Renal cortex interstitium (tissue), 15 donors: ENCODE data around the gene CSRNP3. TPM values are rescaled to one million over a fixed set of nuclear protein-coding genes. Genes with fewer than 3 reads are reported as not detected.

Source experiments
- DNase-seq, 11 donors: peaks; one replicate each; pipeline ENCODE4 v3.0.0-alpha.2; 2013; ENCODE audit warnings: low read depth in 9 of 11, low spot score in 4 of 11; ENCODE audit errors: extremely low read depth in 1 of 11
- long read RNA-seq, 16 experiments: transcript quantifications; one replicate each; lab custom pipeline, GENCODE V29; 2026
- polyA plus RNA-seq, 3 donors: library from polyadenylated mRNA; unstranded; fragments of 120-200 nt; gene quantifications; one replicate each; pipeline ENCODE4 v1.2.1, GENCODE V29; 2013; ENCODE audit not compliant: insufficient read length in 3 of 3

CSRNP3 gene, protein sequence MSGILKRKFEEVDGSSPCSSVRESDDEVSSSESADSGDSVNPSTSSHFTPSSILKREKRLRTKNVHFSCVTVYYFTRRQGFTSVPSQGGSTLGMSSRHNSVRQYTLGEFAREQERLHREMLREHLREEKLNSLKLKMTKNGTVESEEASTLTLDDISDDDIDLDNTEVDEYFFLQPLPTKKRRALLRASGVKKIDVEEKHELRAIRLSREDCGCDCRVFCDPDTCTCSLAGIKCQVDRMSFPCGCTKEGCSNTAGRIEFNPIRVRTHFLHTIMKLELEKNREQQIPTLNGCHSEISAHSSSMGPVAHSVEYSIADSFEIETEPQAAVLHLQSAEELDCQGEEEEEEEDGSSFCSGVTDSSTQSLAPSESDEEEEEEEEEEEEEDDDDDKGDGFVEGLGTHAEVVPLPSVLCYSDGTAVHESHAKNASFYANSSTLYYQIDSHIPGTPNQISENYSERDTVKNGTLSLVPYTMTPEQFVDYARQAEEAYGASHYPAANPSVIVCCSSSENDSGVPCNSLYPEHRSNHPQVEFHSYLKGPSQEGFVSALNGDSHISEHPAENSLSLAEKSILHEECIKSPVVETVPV
- 10 to 100 TPM in 1 of 3 donors, 1 to 10 TPM in 2; 9.5 to 10.5 (median 9.9) TPM for polyA plus RNA-seq
- long read RNA-seq, donor 1, partial matches to known transcripts = 0 of 1 reads
- long read RNA-seq, donor 1, other reads (novel, unspliced or antisense) = 0 of 1 reads
- long read RNA-seq, donor 2 = 0 reads
- long read RNA-seq, donor 3, partial matches to known transcripts = 0 of 3 reads
- long read RNA-seq, donor 3, other reads (novel, unspliced or antisense) = 0 of 3 reads
- long read RNA-seq, donor 4, partial matches to known transcripts = 0 of 1 reads
- long read RNA-seq, donor 4, other reads (novel, unspliced or antisense) = 0 of 1 reads
- long read RNA-seq, donor 5 = 0 reads
- long read RNA-seq, donor 6, partial matches to known transcripts = 0 of 2 reads
- long read RNA-seq, donor 6, other reads (novel, unspliced or antisense) = 0 of 2 reads
- long read RNA-seq, donor 7, partial matches to known transcripts = 0 of 2 reads
- long read RNA-seq, donor 7, other reads (novel, unspliced or antisense) = 0 of 2 reads
- long read RNA-seq, donor 8, partial matches to known transcripts = 0 of 1 reads
- long read RNA-seq, donor 8, other reads (novel, unspliced or antisense) = 0 of 1 reads
- long read RNA-seq, donor 9 = 0 reads
- long read RNA-seq, donor 10, partial matches to known transcripts = 0 of 1 reads
- long read RNA-seq, donor 10, other reads (novel, unspliced or antisense) = 0 of 1 reads
- long read RNA-seq, donor 11, partial matches to known transcripts = 0 of 1 reads
- long read RNA-seq, donor 11, other reads (novel, unspliced or antisense) = 0 of 1 reads
- long read RNA-seq, donor 12, partial matches to known transcripts = 0 of 1 reads
- long read RNA-seq, donor 12, other reads (novel, unspliced or antisense) = 0 of 1 reads
- long read RNA-seq, donor 13, partial matches to known transcripts = 0 of 6 reads
- long read RNA-seq, donor 13, other reads (novel, unspliced or antisense) = 0 of 6 reads
- long read RNA-seq, donor 14, partial matches to known transcripts = 0 of 2 reads
- long read RNA-seq, donor 14, other reads (novel, unspliced or antisense) = 0 of 2 reads
- long read RNA-seq, donor 15, partial matches to known transcripts = 0 of 2 reads
- long read RNA-seq, donor 15, other reads (novel, unspliced or antisense) = 0 of 2 reads
- long read RNA-seq, donor 16, partial matches to known transcripts = 0 of 4 reads
- long read RNA-seq, donor 16, other reads (novel, unspliced or antisense) = 0 of 4 reads

DNA sequence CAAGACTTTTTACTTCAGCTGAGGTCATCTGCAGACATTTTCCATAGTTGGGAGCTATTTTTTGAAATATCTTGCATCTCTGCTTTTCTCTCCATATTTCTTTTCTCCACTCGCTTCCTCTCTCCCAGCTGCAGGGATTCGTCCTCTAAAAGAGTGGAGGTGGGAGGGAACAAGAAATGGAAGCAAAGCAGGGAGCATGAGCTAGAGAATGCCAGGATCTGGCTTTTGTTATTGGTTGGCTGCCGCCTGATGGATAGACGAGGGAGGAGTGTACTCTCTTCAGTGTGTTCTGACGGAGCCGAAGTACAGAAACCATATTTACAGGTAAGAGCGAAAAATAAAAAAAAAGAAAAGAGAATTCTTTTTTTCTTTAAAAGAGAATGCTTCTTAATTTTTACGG, at the start of gene CSRNP3:
TSS of gene CSRNP3 (plus strand) at position 282 of the 400 bp plus-strand sequence. CDS start 125,368 bp downstream, outside the sequence.
- peak; percentile 63 to 92 (median 77) for DNase-seq

DNA sequence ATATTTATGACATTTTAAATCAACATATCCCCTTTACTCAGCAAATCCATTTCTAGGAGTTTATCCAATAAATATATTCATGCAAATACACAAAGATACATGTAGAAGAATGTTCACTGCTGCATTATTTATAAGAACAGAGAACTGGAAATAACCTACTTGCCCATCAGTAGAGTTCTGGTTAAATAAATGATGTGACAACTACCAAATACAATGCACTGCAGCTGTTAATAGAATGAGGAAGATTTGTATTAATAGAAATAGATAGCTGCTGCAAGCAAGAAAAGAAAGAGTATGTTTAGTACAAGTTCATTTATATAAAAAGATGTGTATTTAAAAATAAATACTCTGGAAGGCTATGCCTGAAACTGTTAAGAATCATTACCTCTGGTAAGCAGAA, 49.3 kb upstream of the CSRNP3 start:
- DNase-seq = no peak

DNA sequence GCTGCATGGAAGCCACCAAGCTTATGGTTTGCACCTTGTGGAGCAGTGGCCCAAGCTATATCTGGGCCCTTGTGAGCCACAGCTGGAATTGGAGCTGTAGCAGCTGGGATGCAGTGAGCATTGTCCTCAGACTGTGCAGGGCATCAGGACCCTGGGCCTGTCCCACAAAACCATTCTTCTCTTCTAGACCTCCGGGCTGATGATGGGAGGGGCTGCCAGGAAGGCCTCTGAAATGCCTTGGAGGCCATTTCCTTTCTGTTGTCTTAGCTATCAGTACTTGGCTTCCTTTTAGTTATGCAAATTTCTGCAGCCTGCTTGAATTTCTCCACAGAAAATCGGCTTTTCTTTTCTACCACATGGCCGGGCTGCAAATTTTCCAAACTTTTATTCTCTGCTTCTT, 46.4 kb upstream of the CSRNP3 start:
- no peak for DNase-seq

DNA sequence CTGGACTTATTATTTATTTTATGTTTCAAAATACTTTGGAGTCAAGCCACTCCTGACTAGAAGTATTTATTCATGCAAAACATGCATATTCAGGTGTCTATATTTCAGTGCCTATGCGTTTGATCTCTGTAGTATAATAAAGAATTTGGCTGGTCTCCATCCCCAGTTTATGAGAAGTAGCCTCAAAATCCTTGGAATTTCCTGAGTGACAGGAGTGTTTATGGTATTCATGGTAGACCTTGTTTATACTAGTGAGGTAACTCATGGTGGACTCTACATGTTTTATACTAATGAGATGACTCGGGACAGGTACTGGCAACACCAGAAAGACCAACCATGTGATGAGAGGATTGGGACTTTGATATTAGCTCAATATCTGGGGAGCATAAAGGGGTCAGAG, 43.9 kb upstream of the CSRNP3 start:
- DNase-seq = no peak

DNA sequence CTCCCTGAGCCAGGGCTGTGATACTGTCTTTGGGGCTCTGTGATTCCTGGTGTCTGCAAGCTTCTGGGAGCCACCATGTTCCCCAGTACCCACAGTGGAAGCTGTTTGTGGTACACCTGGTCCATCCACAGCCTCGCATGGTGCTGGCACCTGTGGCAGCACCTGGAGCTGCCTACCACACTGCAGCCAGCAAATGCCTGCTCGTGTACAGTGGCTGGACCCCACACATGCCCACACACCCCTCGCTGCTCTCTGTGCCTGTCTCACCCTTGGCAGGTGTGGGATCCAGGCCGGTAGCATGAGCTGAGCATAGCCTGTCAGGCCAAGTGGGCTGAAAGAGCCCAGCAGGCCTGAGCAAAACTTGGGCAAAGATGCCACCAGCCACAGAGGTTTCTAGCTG, 41.8 kb upstream of the CSRNP3 start:
- DNase-seq = no peak

DNA sequence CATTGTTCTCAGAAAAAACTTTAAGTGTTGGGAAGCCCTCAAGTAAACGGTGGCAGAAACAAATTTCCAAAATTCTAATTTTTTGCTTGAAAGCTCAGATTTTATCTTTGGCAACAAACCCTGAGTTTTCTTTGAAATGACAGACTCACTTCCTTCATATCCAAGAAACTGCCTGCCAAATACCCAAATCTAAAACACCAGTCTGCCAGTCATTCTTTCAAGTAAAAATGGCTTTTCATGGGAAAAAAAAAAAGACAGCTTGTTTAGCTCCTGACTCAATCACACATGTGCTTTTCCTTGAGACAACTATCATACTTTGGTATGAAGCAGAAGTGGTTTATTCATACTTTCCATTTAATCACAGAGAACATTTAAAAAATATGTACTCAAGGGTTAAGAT, 40.6 kb upstream of the CSRNP3 start:
- DNase-seq = no peak

DNA sequence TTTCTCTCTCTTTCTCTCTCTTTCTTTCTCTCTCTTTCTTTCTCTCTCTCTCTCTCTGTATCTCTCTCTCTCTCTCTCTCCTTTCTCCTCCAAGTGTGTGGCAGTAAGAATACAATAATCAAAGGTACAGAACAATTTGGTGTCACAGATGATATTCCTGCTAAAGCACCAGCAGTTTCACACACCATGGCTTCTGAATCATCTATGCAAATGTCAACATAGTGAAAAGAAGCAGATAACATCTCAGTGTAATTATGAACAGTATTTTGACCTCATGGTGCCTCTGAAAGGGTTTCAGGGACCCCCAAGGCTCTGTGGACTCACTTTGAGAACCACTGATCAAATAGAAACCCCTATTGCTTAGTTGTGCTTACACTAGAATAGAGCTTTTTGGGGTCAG, 38.5 kb upstream of the CSRNP3 start:
- DNase-seq = no peak

DNA sequence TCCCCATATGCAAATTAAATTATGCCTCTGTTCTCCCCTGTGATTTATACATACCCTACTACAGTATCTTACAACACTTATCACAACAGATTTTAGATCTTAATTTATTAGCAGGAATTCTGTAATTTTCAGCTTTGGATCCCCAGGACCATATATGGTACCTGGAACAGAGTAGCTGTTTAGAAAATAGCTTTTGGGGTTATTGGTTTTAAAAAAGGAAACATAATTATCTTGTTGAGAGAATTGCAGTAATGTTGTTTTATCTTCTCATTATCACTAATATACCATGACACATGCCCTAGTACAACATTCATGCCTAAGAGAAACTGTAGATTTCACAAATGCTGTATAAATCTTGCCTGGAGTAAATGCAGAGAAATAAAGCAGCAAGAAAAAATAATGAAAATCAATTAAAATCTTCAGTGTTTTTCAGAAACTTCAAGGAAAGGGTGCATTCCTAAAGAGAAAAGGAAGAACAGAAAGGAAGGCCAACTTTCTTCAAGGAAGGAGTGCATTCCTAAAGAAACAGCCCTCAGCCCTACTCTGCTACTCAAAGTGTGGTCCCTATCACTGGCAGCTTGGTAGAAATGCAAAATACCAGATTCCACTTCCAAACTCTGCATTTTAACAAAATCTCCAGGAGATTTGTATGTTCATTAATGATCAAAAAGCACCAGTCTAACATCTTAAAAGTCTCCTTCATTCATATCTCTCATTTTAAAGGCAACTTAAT, 37.1 kb upstream of the CSRNP3 start:
- DNase-seq = no peak

DNA sequence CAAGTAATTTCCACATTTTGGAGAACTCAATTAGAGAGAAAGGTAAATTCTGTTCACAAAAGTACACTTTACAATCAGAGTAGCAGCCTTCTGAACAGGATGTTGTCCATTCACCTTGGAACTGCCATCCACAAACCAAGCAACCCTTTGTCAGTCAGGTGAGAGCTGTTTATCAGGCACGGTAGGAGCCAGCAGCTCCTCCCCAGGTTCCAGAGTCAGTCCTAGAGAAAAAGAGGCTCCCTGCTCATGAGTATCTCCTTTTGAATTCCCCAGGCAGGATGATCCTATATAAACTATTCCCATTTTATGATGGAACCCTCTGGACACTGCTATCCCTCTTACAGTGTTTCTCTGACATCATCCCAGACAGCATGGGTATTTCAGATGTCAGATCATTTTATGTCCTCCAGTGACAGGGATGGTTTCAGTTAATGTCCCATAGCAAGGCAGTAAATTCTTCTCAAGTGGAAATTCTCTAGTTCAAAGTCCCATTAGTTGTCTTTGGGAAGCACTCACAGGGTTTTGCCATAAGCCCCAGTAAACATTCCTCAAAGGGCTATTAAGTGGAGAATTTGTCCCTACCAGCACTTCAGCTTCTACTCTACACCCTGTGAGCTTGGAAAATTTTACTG, 34.5 kb upstream of the CSRNP3 start:
- peak in 7 of 11 donors; percentile 39 to 82 (median 50) for DNase-seq

DNA sequence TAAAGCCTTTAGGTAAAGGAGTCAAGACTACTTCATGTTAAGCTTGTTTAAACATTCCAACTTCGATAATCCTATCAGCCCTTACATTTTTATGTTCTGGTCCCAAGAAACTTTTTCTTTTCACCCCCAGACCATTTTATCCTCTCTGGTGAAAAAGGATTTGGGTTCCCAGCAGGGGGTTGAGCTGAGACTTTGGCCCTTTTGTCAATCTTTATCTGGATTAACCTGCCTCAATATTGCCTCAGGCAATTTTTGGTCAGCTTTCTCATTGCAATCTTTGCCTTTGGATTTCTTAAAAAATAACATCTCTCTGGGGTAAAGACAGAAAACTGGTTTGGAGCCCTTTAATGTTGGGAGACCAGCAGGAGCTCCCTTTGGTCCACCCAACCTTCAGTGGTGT, 33.9 kb upstream of the CSRNP3 start:
- DNase-seq = no peak

DNA sequence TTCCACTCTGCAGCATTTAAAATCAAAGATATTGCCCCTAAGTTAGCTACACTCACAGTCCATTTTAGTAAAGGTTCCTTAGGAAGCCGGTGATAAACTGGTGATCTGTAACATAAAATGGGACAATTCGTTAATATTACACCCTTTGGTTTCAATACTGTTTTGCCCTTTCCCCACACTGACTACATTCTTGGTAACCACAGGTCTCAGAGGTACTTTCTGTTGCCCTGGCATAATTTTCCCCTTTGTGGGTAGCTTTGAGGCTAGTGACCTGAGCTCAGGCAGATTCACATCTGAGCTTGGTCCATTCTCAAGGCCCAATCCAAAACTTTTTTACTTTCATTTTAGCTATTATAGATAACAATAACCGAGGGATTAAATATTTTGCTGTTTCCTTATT, 32.9 kb upstream of the CSRNP3 start:
- no peak for DNase-seq

DNA sequence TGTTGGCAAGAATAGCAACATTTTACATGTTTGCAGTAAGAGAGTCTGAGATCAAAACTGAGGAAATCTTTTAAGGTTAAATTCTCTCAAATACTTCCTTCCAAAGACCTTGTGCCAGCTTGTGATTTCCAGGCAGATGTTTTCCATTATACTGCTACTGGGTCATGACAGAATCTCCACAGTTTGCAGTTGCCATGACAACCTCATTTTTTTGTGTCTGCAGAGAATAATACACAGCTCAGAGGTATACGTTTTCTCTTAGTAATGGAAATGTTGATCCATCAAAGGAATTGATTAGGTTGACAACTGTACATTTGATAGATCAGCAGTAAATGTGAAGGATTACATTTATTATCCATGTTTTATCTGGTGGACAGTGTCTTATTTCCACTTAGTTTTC, 29.1 kb upstream of the CSRNP3 start:
- DNase-seq = peak in 7 of 11 donors; percentile 21 to 63 (median 45)

DNA sequence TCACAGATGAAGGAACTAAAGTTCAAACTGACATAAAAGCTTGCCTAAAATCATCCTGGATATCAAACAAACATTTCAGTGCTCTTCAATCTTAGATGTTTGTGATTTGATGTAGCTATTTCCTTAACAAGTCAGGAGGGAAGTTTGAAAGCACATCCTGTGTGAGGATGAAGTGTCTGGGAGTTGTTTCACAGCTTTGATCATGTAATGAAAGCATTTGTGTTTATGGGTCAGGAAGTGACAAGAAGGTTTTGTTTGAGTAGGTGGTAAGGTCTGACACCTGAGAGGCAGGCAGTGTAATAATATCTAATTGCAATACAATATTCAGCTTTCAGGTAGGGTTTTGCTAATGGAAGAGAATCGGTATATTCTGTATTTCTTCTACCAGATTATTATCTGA, 26.0 kb upstream of the CSRNP3 start:
- no peak for DNase-seq

DNA sequence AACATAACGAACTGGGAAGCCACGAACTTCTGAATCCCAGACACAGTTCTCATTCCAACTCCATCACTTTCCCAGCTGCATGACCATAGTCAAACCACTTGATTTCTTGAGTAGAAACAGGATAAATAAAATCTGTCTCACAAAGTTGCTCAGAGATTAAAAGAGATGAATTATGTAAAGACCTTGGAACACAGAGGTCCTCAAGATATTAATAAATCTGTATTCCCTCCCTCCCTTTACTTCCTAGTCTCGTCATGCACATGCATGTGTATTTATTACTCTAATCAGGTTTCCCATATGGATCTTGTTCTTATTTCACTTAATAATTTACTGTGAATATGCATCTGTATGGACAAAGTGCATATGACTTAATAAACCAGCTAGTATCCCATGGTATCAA, 21.1 kb upstream of the CSRNP3 start:
- peak in 2 of 11 donors; percentile 28 to 42 for DNase-seq

DNA sequence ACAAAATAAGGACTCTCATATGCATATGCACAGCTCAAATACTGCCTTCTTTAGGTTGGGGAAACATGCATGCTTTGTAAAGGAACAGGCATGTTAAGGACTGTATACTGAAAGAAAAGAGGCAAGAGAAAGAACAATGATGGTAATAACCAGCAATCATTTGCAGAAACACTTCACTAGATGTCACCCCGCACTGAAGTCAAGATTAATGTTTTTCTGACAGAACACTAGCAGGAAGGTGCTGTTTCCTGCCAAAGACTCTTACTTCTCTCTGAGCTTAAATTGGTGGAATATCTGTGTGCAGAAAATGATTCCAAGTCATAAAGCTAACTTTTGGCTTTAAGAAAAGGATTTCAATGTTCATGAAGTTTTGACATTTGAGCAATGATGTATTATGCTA, 19.3 kb upstream of the CSRNP3 start:
- DNase-seq = no peak

DNA sequence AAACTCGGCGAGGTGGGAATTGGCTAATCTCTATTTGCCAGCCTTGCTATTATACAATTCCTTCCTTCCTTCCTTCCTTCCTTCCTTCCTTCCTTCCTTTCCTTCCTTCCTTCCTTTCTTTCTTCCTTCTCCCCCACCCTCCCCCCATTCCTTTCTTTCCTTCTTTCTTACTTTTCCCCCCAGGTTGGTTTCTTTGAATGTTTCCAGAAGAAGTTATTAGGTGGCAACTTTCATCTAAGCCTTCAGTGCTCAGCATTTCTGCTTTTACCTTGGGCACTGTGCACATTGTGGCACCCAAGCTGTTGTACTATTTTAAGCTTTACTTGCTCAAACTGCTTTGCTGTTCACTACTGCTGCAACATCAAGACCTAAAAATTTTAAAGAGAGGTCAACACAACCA, 17.2 kb upstream of the CSRNP3 start:
- no peak for DNase-seq

DNA sequence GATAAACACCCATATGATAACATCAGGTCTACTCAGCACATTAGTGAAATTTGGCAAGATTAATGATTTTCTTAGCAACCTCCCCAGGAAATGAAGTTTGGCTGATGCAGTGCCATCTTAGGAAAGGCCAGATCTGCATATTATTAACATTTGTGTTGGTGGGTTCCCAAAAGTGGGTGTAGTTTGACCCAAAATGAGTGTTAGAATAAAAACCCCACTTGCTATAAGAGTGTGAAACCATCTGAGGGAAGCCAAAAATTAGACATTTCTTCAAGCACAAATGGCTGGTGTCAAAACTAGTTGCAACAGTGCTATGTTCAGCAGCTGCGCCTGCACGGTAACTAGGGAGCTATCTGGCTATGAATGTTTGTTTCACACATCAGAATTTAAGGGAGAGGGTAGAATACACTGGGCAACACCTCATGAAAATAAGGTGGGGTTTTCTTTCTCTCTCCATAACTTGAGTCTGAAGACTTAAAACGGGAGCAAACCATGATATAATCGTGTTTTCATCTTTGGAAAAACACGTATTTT, 15.9 kb upstream of the CSRNP3 start:
- DNase-seq = no peak
